GM12873 (cell line): ENCODE results near the gene POLR2A.

ENCODE experiments used
- CTCF ChIP-seq: IDR thresholded peaks from 2 replicates; pipeline ENCODE4 v1.5.1; 2012; ENCODE audit warnings: low read depth, mild to moderate bottlenecking, moderate library complexity, low read length, control low read depth; ENCODE audit not compliant: insufficient read depth; ENCODE audit errors: missing control alignments

Gene POLR2A

GRCh38 chr17:7439462-7440112 lies 44.6 kb upstream of the POLR2A start, which contains the start of gene FGF11:
Gene FGF11, plus strand, starts transcription at chr17:7439512. Its CDS starts 109 bp downstream, at chr17:7439621.
- TF ChIP-seq CTCF: no peak

GRCh38 chr17:7440113-7440833 lies 43.9 kb upstream of the POLR2A start:
- no peak for TF ChIP-seq CTCF

GRCh38 chr17:7440834-7441195 lies 43.4 kb upstream of the POLR2A start:
- peak; percentile 22 for TF ChIP-seq CTCF

GRCh38 chr17:7441266-7441665 lies 42.9 kb upstream of the POLR2A start:
- no peak for TF ChIP-seq CTCF

- TF ChIP-seq CTCF: no peak
These were observed 42.0 kb upstream of the POLR2A start for GRCh38 chr17:7442142-7442541.

- TF ChIP-seq CTCF: no peak
These were observed 40.4 kb upstream of the POLR2A start for GRCh38 chr17:7443499-7444485.
